Trophoblast cell (in vitro differentiated cells and primary cell): ENCODE results near the gene MZF1.
A peak's percentile ranks its signal among the peaks of the same experiment; 100 is the strongest.

Experiments used
- DNase-seq, 2 donors: peaks; one replicate each; pipeline ENCODE4 v3.0.0-alpha.2; 2016
- H2AFZ ChIP-seq: 2 replicates; pipeline ENCODE4 v1.6.1; 2013; ENCODE audit warnings: low read length, moderate library complexity, mild to moderate bottlenecking; ENCODE audit not compliant: insufficient read depth, poor library complexity
- H2AK5ac ChIP-seq: 2 replicates; pipeline ENCODE4 v1.6.1; 2013; ENCODE audit warnings: mild to moderate bottlenecking, low read length
- H2BK120ac ChIP-seq: 2 replicates; pipeline ENCODE4 v1.6.1; 2013; ENCODE audit warnings: low read length, mild to moderate bottlenecking, moderate library complexity; ENCODE audit not compliant: insufficient read depth, poor library complexity
- H2BK12ac ChIP-seq: 2 replicates; pipeline ENCODE4 v1.6.1; 2013; ENCODE audit warnings: mild to moderate bottlenecking, low read length, moderate library complexity
- H2BK5ac ChIP-seq: 2 replicates; pipeline ENCODE4 v1.6.1; 2013; ENCODE audit warnings: low read length, low read depth, moderate library complexity, mild to moderate bottlenecking; ENCODE audit not compliant: poor library complexity
- H3K14ac ChIP-seq: 2 replicates; pipeline ENCODE4 v1.6.1; 2013; ENCODE audit warnings: mild to moderate bottlenecking, low read length
- H3K18ac ChIP-seq: 2 replicates; pipeline ENCODE4 v1.6.1; 2013; ENCODE audit warnings: mild to moderate bottlenecking, low read length
- H3K23ac ChIP-seq: 2 replicates; pipeline ENCODE4 v1.6.1; 2013; ENCODE audit warnings: low read length
- H3K27ac ChIP-seq: 2 replicates; pipeline ENCODE4 v1.5.1; 2013; ENCODE audit warnings: low read depth, mild to moderate bottlenecking, inconsistent platforms, low read length, moderate library complexity
- H3K27me3 ChIP-seq: 2 replicates; pipeline ENCODE4 v1.6.1; 2013; ENCODE audit warnings: inconsistent platforms, mild to moderate bottlenecking, low read length, moderate library complexity; ENCODE audit not compliant: insufficient read depth
- H3K36me3 ChIP-seq, 2 experiments: 1 replicate in 1 of 2; 2 replicates in 1 of 2; pipeline ENCODE4 v1.6.1; 2013; ENCODE audit warnings: low read length in 2 of 2, mild to moderate bottlenecking in 2 of 2, moderate library complexity in 1 of 2; ENCODE audit not compliant: insufficient read depth in 2 of 2, control insufficient read depth in 1 of 2
- H3K4ac ChIP-seq: 2 replicates; pipeline ENCODE4 v1.6.1; 2013; ENCODE audit warnings: low read depth, mild to moderate bottlenecking, low read length, moderate library complexity
- H3K4me1 ChIP-seq, 2 experiments: 1 replicate in 1 of 2; 2 replicates in 1 of 2; pipeline ENCODE4 v1.6.1; 2013; ENCODE audit warnings: low read length in 2 of 2, mild to moderate bottlenecking in 2 of 2, moderate library complexity in 1 of 2; ENCODE audit not compliant: insufficient read depth in 2 of 2, control insufficient read depth in 1 of 2
- H3K4me2 ChIP-seq: 2 replicates; pipeline ENCODE4 v1.6.1; 2013; ENCODE audit warnings: inconsistent platforms, mild to moderate bottlenecking, low read length, moderate library complexity
- H3K4me3 ChIP-seq: 2 replicates; pipeline ENCODE4 v1.5.1; 2013; ENCODE audit warnings: mild to moderate bottlenecking, low read depth, low read length, inconsistent platforms
- H3K79me1 ChIP-seq: one replicate; pipeline ENCODE4 v1.6.1; 2013; ENCODE audit warnings: low read length
- H3K79me2 ChIP-seq: 2 replicates; pipeline ENCODE4 v1.6.1; 2013; ENCODE audit warnings: low read length, mild to moderate bottlenecking; ENCODE audit not compliant: control insufficient read depth, insufficient read depth, poor library complexity
- H3K9ac ChIP-seq: 2 replicates; pipeline ENCODE4 v1.6.1; 2013; ENCODE audit warnings: mild to moderate bottlenecking, low read length
- H3K9me3 ChIP-seq: 2 replicates; pipeline ENCODE4 v1.6.1; 2013; ENCODE audit warnings: low read depth, mild to moderate bottlenecking, control low read depth, inconsistent platforms, low read length; ENCODE audit not compliant: insufficient read depth
- H4K12ac ChIP-seq: 2 replicates; pipeline ENCODE4 v1.6.1; 2013; ENCODE audit warnings: low read depth, mild to moderate bottlenecking, low read length, moderate library complexity
- H4K8ac ChIP-seq: 2 replicates; pipeline ENCODE4 v1.6.1; 2013; ENCODE audit warnings: low read depth, mild to moderate bottlenecking, low read length, moderate library complexity
- H4K91ac ChIP-seq: one replicate; pipeline ENCODE4 v1.6.1; 2013; ENCODE audit warnings: low read depth, mild to moderate bottlenecking, low read length, moderate library complexity
- WGBS: extraction: QIAGEN DNeasy Blood & Tissue Kit; methylation state at CpG from one replicate; pipeline ENCODE4 v1.1.7; 2013; ENCODE audit warnings: missing lambda C conversion rate; ENCODE audit not compliant: insufficient read length, insufficient coverage; ENCODE audit errors: extremely low coverage; 5-methylcytosine and 5-hydroxymethylcytosine counted together

MZF1 gene

DNA sequence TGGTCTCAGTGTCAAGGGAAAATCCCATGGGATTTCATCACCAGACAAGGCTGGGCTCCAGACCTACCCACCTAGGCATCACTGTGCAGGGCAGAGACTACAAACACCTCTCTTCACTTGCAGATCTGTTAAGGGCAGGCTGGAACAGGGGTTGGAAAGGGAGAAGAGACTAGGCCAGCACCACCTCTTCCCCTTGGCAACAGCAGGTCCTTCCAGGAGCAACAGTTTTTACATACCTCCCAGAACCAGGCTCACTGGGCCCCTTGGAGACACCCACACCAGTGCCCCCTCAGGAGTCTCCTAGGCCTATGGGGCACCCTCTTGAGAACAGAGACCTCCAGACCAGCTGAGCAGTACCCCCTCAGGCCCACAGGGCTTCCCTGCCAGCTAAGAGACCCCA lies 12.2 kb downstream of the MZF1 start:
- peaks cover 16% of the 10 kb centered on the region for H3K9me3 ChIP-seq
- no peak overlapping the region for H4K8ac ChIP-seq
- H3K27ac ChIP-seq: no peak overlapping the region
- H3K18ac ChIP-seq: no peak overlapping the region
- no peak overlapping the region for H2BK120ac ChIP-seq
- no peak for DNase-seq
- peaks cover 18% of the 10 kb centered on the region for H3K79me1 ChIP-seq
- peaks cover 22 to 30% of the 10 kb centered on the region in 2 experiments for H3K4me1 ChIP-seq
- H3K23ac ChIP-seq: no peak overlapping the region
- no peak overlapping the region for H2AFZ ChIP-seq
- no peak overlapping the region for H2BK5ac ChIP-seq
- H3K4me2 ChIP-seq: no peak overlapping the region
- H2AK5ac ChIP-seq: no peak overlapping the region
- H2BK12ac ChIP-seq: no peak overlapping the region
- H3K14ac ChIP-seq: no peak overlapping the region
- peaks cover 14 to 16% of the 10 kb centered on the region in 2 experiments for H3K36me3 ChIP-seq
- no peak overlapping the region for H3K4me3 ChIP-seq
- no peak overlapping the region for H3K9ac ChIP-seq
- H4K12ac ChIP-seq: no peak overlapping the region
- H3K79me2 ChIP-seq: peaks cover 19% of the 10 kb centered on the region
- H3K4ac ChIP-seq: no peak overlapping the region
- peaks cover 17% of the 10 kb centered on the region for H3K27me3 ChIP-seq
- H4K91ac ChIP-seq: no peak overlapping the region

DNA sequence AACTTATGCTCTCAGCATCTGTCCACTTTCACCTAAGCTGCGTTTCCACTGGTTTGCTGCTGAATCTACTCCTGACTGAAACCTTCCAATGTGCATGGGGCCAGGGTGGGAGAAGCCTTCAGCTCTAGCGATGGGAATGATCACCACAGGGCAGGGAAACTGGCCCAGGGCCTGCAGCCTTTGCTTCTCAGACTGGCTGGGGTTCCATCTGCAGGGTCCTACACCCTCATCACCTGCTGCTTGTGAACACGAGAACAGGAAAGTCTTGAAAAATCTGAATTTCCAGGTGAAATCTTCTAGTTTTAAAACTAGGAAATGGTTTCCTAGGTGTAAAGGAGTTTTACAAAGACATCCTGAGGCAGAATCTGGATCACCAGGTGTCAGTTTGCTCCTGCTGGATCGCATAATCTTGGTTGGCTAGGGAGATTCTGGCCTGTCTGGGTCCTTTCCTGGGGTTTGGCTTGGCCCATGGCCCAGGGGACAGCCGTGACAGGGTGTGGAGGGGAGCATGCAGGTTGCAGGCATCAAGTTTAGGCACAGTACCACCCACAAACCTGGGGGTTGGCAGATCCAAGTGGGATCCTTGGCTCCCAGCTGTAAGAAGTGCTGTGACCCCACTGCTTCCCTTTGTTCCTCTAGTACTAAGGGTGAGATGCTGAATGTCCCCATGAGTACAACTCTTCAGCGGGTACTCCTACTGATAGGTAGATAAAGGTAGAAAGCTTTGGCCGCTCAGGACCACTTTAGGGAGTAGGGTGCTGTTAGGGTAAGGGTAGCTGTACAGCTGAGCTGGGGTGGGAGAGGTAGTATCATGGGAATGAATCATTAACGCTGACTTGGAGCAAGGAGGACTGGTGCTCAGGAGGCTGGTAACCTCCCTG lies 12.9 kb downstream of the MZF1 start:
- H3K4me1 ChIP-seq: peaks cover 22 to 34% of the 10 kb centered on the region in 2 experiments
- H3K4ac ChIP-seq: no peak overlapping the region
- H3K36me3 ChIP-seq: peaks cover 20 to 21% of the 10 kb centered on the region in 2 experiments
- H4K91ac ChIP-seq: peak overlapping the region; percentile 56
- DNase-seq: no peak
- no CpG with 5 or more reads among the region's 8 CpGs for WGBS
- peaks cover 16% of the 10 kb centered on the region for H3K9me3 ChIP-seq
- H4K12ac ChIP-seq: peak overlapping the region; percentile 26
- H3K27ac ChIP-seq: no peak overlapping the region
- H2BK12ac ChIP-seq: no peak overlapping the region
- peak overlapping the region; percentile 33 for H2AFZ ChIP-seq
- H3K23ac ChIP-seq: no peak overlapping the region
- peak overlapping the region; percentile 92 for H3K4me2 ChIP-seq
- peaks cover 18% of the 10 kb centered on the region for H3K79me1 ChIP-seq
- no peak overlapping the region for H2BK5ac ChIP-seq
- peak overlapping the region; percentile 75 for H3K9ac ChIP-seq
- H3K79me2 ChIP-seq: peaks cover 19% of the 10 kb centered on the region
- H3K14ac ChIP-seq: peak overlapping the region; percentile 33
- H2BK120ac ChIP-seq: no peak overlapping the region
- peak overlapping the region; percentile 65 for H3K4me3 ChIP-seq
- H3K18ac ChIP-seq: no peak overlapping the region
- H3K27me3 ChIP-seq: peaks cover 17% of the 10 kb centered on the region
- peak overlapping the region; percentile 36 for H2AK5ac ChIP-seq
- peak overlapping the region; percentile 96 for H4K8ac ChIP-seq

DNA sequence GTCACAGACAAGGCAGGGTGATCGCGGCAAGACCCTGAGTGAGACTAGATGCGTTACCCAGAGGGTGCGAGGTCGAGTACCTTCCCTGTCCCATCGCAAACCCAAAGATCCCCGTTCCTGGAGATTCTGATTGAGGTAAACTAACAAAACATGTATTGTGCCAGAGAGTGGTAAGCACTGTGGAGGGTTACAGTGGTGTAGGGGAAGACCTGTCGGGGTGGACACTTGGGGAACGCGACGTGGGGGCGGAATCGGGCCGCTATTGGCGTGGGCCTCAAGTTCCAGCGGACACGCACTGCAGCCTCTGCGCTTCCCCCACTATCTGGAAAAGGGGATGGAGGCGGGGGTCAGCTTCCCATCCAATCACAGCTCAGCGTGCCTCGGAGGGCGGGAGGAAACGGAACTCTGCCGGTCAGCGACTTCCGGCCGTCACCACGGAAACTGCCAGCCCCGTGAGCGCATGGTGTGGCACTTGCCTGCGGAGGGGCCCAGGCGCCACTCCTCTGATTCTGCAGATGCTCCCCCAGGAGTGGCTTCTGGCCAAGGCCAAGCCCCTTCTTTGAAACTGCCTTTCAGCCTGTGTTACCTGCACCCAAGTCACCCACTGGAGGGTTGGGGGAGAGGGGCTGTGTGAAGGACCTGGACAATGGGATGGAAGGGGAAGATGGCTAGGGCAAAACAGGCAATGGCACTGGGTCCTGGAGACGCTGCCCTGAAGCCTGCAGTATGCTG lies 13.7 kb downstream of the MZF1 start:
- Histone ChIP-seq H2BK120ac (peak overlapping the region; percentile 87), H3K4me1 (peaks cover 22 to 38% of the 10 kb centered on the region in 2 experiments), H4K12ac (peak overlapping the region; percentile 26), H3K4ac (peak overlapping the region; percentile 78), H3K9ac (peak overlapping the region; percentile 96), H2BK12ac (no peak overlapping the region), H3K36me3 (peaks cover 20 to 21% of the 10 kb centered on the region in 2 experiments), H4K91ac (peak overlapping the region; percentile 96), H3K27ac (peak overlapping the region; percentile 92), H3K4me3 (peak overlapping the region; percentile 83), H3K23ac (no peak overlapping the region), H3K79me1 (peaks cover 24% of the 10 kb centered on the region), H2AFZ (peak overlapping the region; percentile 62), H2BK5ac (peak overlapping the region; percentile 84), H3K4me2 (peak overlapping the region; percentile 92), H3K27me3 (peaks cover 17% of the 10 kb centered on the region), H4K8ac (peak overlapping the region; percentile 96), H3K9me3 (peaks cover 16% of the 10 kb centered on the region), H3K18ac (peak overlapping the region; percentile 36), H2AK5ac (peak overlapping the region; percentile 36), H3K79me2 (peaks cover 22% of the 10 kb centered on the region), H3K14ac (peak overlapping the region; percentile 93)
- WGBS: no CpG with 5 or more reads among the region's 33 CpGs
- DNase-seq: peak; percentile 75 to 82

DNA sequence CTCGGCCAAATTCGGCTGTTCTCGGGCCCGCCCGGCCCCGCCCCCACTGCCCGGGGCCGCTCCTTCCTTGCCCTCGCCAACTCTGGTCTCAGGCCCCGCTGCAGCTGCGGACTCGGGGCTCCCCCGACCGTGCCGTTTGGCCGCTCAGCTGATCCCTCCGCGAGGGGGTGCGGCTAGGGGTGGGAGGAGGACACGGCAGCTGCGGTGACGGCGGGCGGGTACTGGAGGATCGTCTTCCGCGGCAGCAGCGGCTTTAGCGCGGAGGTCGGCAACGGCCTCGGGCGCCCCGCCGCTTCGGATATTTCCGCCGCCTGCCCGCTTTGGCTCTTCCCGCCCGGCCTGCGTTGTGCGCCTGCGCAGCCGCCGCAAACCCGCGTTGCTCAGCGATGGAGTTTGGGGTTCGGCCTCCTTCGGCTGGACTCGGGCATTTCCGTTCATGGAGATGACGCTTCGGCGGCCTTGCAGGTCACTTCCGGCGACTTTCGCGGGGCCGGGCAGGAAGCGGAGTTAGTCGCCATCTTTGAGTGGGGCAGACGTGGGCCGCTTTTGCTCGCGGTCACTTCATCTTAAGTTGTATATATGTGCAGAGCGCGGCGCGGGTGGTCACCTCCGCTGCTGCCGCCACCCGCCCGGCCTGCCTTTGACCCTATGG lies 14.4 kb downstream of the MZF1 start:
- Histone ChIP-seq H2BK5ac (peak overlapping the region; percentile 99), H2BK120ac (peak overlapping the region; percentile 96), H3K4me2 (peak overlapping the region; percentile 92), H3K9ac (peak overlapping the region; percentile 99), H4K12ac (peak overlapping the region; percentile 99), H3K23ac (no peak overlapping the region), H3K4me3 (peak overlapping the region; percentile 89), H4K91ac (peak overlapping the region; percentile 99), H4K8ac (peak overlapping the region; percentile 99), H3K4me1 (peaks cover 29 to 45% of the 10 kb centered on the region in 2 experiments), H3K14ac (peak overlapping the region; percentile 100), H3K18ac (peak overlapping the region; percentile 100), H3K79me2 (peaks cover 27% of the 10 kb centered on the region), H3K27ac (peak overlapping the region; percentile 100), H3K27me3 (peaks cover 17% of the 10 kb centered on the region), H3K4ac (peak overlapping the region; percentile 97), H2BK12ac (no peak overlapping the region), H3K9me3 (peaks cover 16% of the 10 kb centered on the region), H2AK5ac (peak overlapping the region; percentile 98), H2AFZ (peak overlapping the region; percentile 97), H3K36me3 (peaks cover 21 to 23% of the 10 kb centered on the region in 2 experiments), H3K79me1 (peaks cover 26% of the 10 kb centered on the region)
- WGBS: no CpG with 5 or more reads among the region's 76 CpGs
- DNase-seq: peak; percentile 99 to 100
